Smooth muscle cell (in vitro differentiated cells): Measurements from ENCODE around the gene DIO1. TPM values are rescaled to one million over a fixed set of nuclear protein-coding genes. Genes with fewer than 3 reads are reported as not detected.

Experiments used
- DNase-seq: peaks from one replicate; lab custom pipeline; 2025; ENCODE audit not compliant: unreplicated experiment; lab: John Stamatoyannopoulos, UW
- H2AFZ ChIP-seq: fragments of 200-600 bp; sonication (generic); 2 replicates; pipeline ENCODE4 v1.6.0; 2016; ENCODE audit warnings: antibody characterized with exemption, low read depth, mild to moderate bottlenecking
- H3F3A ChIP-seq: fragments of 200-600 bp; sonication (generic); 2 replicates; pipeline ENCODE4 v1.6.0; 2017; ENCODE audit warnings: antibody characterized with exemption, low read depth
- H3K27ac ChIP-seq: fragments of 200-600 bp; sonication (generic); 2 replicates; pipeline ENCODE4 v1.5.1; 2016; ENCODE audit warnings: low read depth, mild to moderate bottlenecking
- H3K27me3 ChIP-seq: fragments of 200-600 bp; sonication (generic); 2 replicates; pipeline ENCODE4 v1.6.1; 2016; ENCODE audit warnings: low read depth, mild to moderate bottlenecking
- H3K36me3 ChIP-seq: fragments of 200-600 bp; sonication (generic); 2 replicates; pipeline ENCODE4 v1.5.1; 2016; ENCODE audit warnings: low read depth
- H3K4me1 ChIP-seq: fragments of 200-600 bp; sonication (generic); 2 replicates; pipeline ENCODE4 v1.5.1; 2016; ENCODE audit warnings: low read depth
- H3K4me2 ChIP-seq: fragments of 200-600 bp; sonication (generic); 2 replicates; pipeline ENCODE4 v1.6.0; 2016; ENCODE audit warnings: mild to moderate bottlenecking
- H3K4me3 ChIP-seq: fragments of 200-600 bp; sonication (generic); 2 replicates; pipeline ENCODE4 v1.5.1; 2016; ENCODE audit warnings: mild to moderate bottlenecking
- H3K79me2 ChIP-seq: fragments of 200-600 bp; sonication (generic); 2 replicates; pipeline ENCODE4 v1.6.0; 2016; ENCODE audit warnings: low read depth, mild to moderate bottlenecking
- H3K9ac ChIP-seq: fragments of 200-600 bp; sonication (generic); 2 replicates; pipeline ENCODE4 v1.6.0; 2016; ENCODE audit warnings: low read depth
- H3K9me3 ChIP-seq: fragments of 200-600 bp; sonication (generic); replicated peaks from 2 replicates; pipeline ENCODE4 v1.5.1; 2016; ENCODE audit warnings: low read depth
- H4K20me1 ChIP-seq: fragments of 200-600 bp; sonication (generic); 2 replicates; pipeline ENCODE4 v1.6.0; 2016; ENCODE audit warnings: low read depth
- CTCF ChIP-seq: fragments of 200-600 bp; sonication (generic); IDR thresholded peaks from 2 replicates; pipeline ENCODE4 v1.5.1; 2017; ENCODE audit warnings: borderline replicate concordance, mild to moderate bottlenecking, antibody characterized with exemption; ENCODE audit not compliant: insufficient read depth, poor library complexity, severe bottlenecking
- WGBS: methylation state at CpG from one replicate; pipeline ENCODE4 v1.1.7; 2016; ENCODE audit warnings: low lambda C conversion rate; 5-methylcytosine and 5-hydroxymethylcytosine counted together
- polyA plus RNA-seq: library from polyadenylated mRNA; unstranded; fragments of >200 nt; fragmentation: Nextera tagmentation; extraction: Ambion mirVana; gene quantifications from 2 replicates; pipeline ENCODE4 v1.2.1, GENCODE V29; 2016
- total RNA-seq: library from RNA; depleted of rRNA; stranded (reverse); fragments of >200 nt; gene quantifications from 2 replicates; pipeline ENCODE4 v1.2.3, GENCODE V29; 2014

DIO1 gene
- total and polyA plus RNA-seq, 2 experiments from 2014 or later: 0.16 TPM; not detected in 1

- no peak for DNase-seq
- Histone ChIP-seq H3K36me3 (peaks cover 14% of the 10 kb centered on the region), H3K27ac (peak overlapping the region; percentile 92), H2AFZ (no peak overlapping the region), H3K27me3 (no peaks in the 10 kb centered on the region), H3K9me3 (no peaks in the 10 kb centered on the region), H3K9ac (peak overlapping the region; percentile 70), H4K20me1 (peaks cover 37% of the 10 kb centered on the region), H3K4me2 (peak overlapping the region; percentile 69), H3K79me2 (peaks cover 17% of the 10 kb centered on the region), H3F3A (peaks cover 4% of the 10 kb centered on the region), H3K4me1 (peaks cover 16% of the 10 kb centered on the region), H3K4me3 (no peak overlapping the region)
- TF ChIP-seq CTCF: no peak
- 54% methylated on average over 3 of the region's 3 CpGs for WGBS
These were observed 62.6 kb downstream of the DIO1 start for GRCh38 chr1:53956308-53957168.

- 49% methylated on average over 3 of the region's 3 CpGs for WGBS
- no peak for DNase-seq
- no peak overlapping the region for H3K4me3 ChIP-seq
- no peak overlapping the region for H2AFZ ChIP-seq
- H3K27me3 ChIP-seq: no peaks in the 10 kb centered on the region
- peaks cover 20% of the 10 kb centered on the region for H3K36me3 ChIP-seq
- H3K9ac ChIP-seq: peak overlapping the region; percentile 70
- peaks cover 4% of the 10 kb centered on the region for H3F3A ChIP-seq
- peaks cover 29% of the 10 kb centered on the region for H4K20me1 ChIP-seq
- H3K79me2 ChIP-seq: peaks cover 17% of the 10 kb centered on the region
- peaks cover 16% of the 10 kb centered on the region for H3K4me1 ChIP-seq
- no peaks in the 10 kb centered on the region for H3K9me3 ChIP-seq
- TF ChIP-seq CTCF: no peak
- H3K27ac ChIP-seq: peak overlapping the region; percentile 92
- H3K4me2 ChIP-seq: peak overlapping the region; percentile 69
These were observed 63.3 kb downstream of the DIO1 start for GRCh38 chr1:53957194-53957818.

GRCh38 chr1:53959664-53960250 is 65.8 kb downstream of the DIO1 start:
- H3K4me3 ChIP-seq: no peak overlapping the region
- no peak overlapping the region for H3K4me2 ChIP-seq
- peaks cover 26% of the 10 kb centered on the region for H4K20me1 ChIP-seq
- H3K36me3 ChIP-seq: peaks cover 22% of the 10 kb centered on the region
- H2AFZ ChIP-seq: no peak overlapping the region
- no peak for DNase-seq
- H3K79me2 ChIP-seq: peaks cover 7% of the 10 kb centered on the region
- no peaks in the 10 kb centered on the region for H3K27me3 ChIP-seq
- no peak overlapping the region for H3K9ac ChIP-seq
- H3F3A ChIP-seq: peaks cover 4% of the 10 kb centered on the region
- no peaks in the 10 kb centered on the region for H3K9me3 ChIP-seq
- peaks cover 16% of the 10 kb centered on the region for H3K4me1 ChIP-seq
- TF ChIP-seq CTCF: peak; percentile 58
- no peak overlapping the region for H3K27ac ChIP-seq

Other genes with a start within 250 kb of the DIO1 start
- gene GLIS1, start 155.0 kb upstream of the DIO1 start, total RNA-seq: 0.36 and 1.1 TPM in 2 replicates
- 4.9 and 6.2 TPM in 2 replicates for gene GLIS1, start 155.0 kb upstream of the DIO1 start, polyA plus RNA-seq
- 20.2 and 28.4 TPM in 2 replicates for gene NDC1, start 55.9 kb upstream of the DIO1 start, total RNA-seq
- 4.9 and 5.5 TPM in 2 replicates for gene NDC1, start 55.9 kb upstream of the DIO1 start, polyA plus RNA-seq
- 44.2 and 45.9 TPM in 2 replicates for gene YIPF1, start 4.4 kb upstream of the DIO1 start, total RNA-seq
- gene YIPF1, start 4.4 kb upstream of the DIO1 start, polyA plus RNA-seq: 32.4 and 33.0 TPM in 2 replicates
- gene IFT25, start 51.5 kb downstream of the DIO1 start, total RNA-seq: 23.3 and 27.4 TPM in 2 replicates
- 45.1 and 46.3 TPM in 2 replicates for gene IFT25, start 51.5 kb downstream of the DIO1 start, polyA plus RNA-seq
- gene LRRC42, start 52.2 kb downstream of the DIO1 start, total RNA-seq: 36.5 and 56.2 TPM in 2 replicates
- gene LRRC42, start 52.2 kb downstream of the DIO1 start, polyA plus RNA-seq: 37.0 and 38.0 TPM in 2 replicates
- gene LDLRAD1, start 124.0 kb downstream of the DIO1 start, total RNA-seq: not detected in 2 replicates
- not detected in 2 replicates for gene LDLRAD1, start 124.0 kb downstream of the DIO1 start, polyA plus RNA-seq
- 358 and 402 TPM in 2 replicates for gene TMEM59, start 159.0 kb downstream of the DIO1 start, total RNA-seq
- 427 and 444 TPM in 2 replicates for gene TMEM59, start 159.0 kb downstream of the DIO1 start, polyA plus RNA-seq
- gene TCEANC2, start 159.4 kb downstream of the DIO1 start, total RNA-seq: 2.1 and 4.9 TPM in 2 replicates
- 2.3 and 4.6 TPM in 2 replicates for gene TCEANC2, start 159.4 kb downstream of the DIO1 start, polyA plus RNA-seq